Body of pancreas (tissue), 4 donors: ENCODE measurements around the gene USF3. TPM values are rescaled to one million over a fixed set of nuclear protein-coding genes. Genes with fewer than 3 reads are reported as not detected.

Source experiments
- ATAC-seq: fragments of 150-250 bp; one replicate; pipeline ENCODE4 v1.9.1; 2016
- DNase-seq, 4 donors: peaks; one replicate each; pipeline ENCODE4 v3.0.0-alpha.2; 2019
- H3K27ac ChIP-seq, 4 donors: fragments of 200-600 bp; sonication (generic); 1 replicate in 3 of 4; 2 replicates in 1 of 4; pipeline versions ENCODE4 v1.5.1 to v1.6.1; 2016 to 2019; ENCODE audit warnings: mild to moderate bottlenecking in 1 of 4, mixed read lengths in 1 of 4, moderate library complexity in 1 of 4
- H3K27me3 ChIP-seq, 2 donors: fragments of 200-600 bp; sonication (generic); one replicate each; pipeline ENCODE4 v1.6.0; 2016; ENCODE audit warnings: mild to moderate bottlenecking in 1 of 2
- H3K36me3 ChIP-seq, 2 donors: fragments of 200-600 bp; sonication (generic); replicated peaks in 1 of 2; 2 replicates each; pipeline ENCODE4 v1.5.1; 2016; ENCODE audit warnings: low read depth in 2 of 2; ENCODE audit not compliant: insufficient read depth in 1 of 2
- H3K4me1 ChIP-seq: fragments of 200-600 bp; sonication (generic); one replicate; pipeline ENCODE4 v1.6.0; 2016
- H3K4me3 ChIP-seq, 2 donors: fragments of 200-600 bp; sonication (generic); 1 replicate in 1 of 2; 2 replicates in 1 of 2; pipeline ENCODE4 v1.5.1; 2016 to 2019
- H3K9me3 ChIP-seq, 3 donors: fragments of 200-600 bp; sonication (generic); 1 replicate in 2 of 3; 2 replicates in 1 of 3; pipeline ENCODE4 v1.5.1; 2016
- CTCF ChIP-seq, 7 experiments: fragments of 450-650 bp in 4 of 7; fragments of 200-600 bp in 3 of 7; sonication (generic) in 3 of 7; IDR thresholded peaks; one replicate each; pipeline ENCODE4 v1.5.1; 2016 to 2019; ENCODE audit warnings: antibody characterized with exemption in 7 of 7
- POLR2A ChIP-seq, 3 donors: fragments of 450-650 bp; IDR thresholded peaks; one replicate each; pipeline ENCODE4 v1.6.1; 2016; ENCODE audit warnings: antibody characterized with exemption in 3 of 3, mild to moderate bottlenecking in 2 of 3
- whole genome bisulfite sequencing, 2 donors: methylation state at CpG; one replicate each; pipeline ENCODE4 v1.1.5; 2017; 5-methylcytosine and 5-hydroxymethylcytosine counted together
- intact Hi-C: fragments of 100-400 bp; cut with DNase I; formaldehyde crosslinking; loops from one replicate; pipeline ENCODE4 v1.15.1; 2023
- total RNA-seq, 2 donors: library from RNA; depleted of rRNA; stranded (reverse); fragments of >200 nt; gene quantifications; one replicate each; pipeline ENCODE4 v1.1.0, GENCODE V29; 2016

USF3 gene
- total RNA-seq, 2 donors from 2014 or later, result 10.5 to 13.2 TPM

- H3K36me3 ChIP-seq, result no peaks in the 10 kb centered on the region
- DNase-seq (no peak), ATAC-seq (no peak)
- no peak overlapping the region for H3K27ac ChIP-seq
- peaks cover 48% of the 10 kb centered on the region for H3K4me1 ChIP-seq
- no peaks in the 10 kb centered on the region for H3K27me3 ChIP-seq
- no peaks in the 10 kb centered on the region for H3K9me3 ChIP-seq
- no peak overlapping the region for H3K4me3 ChIP-seq
- 54 to 70% methylated on average over 3 of the region's 3 CpGs for WGBS, 2 donors
- intact Hi-C loops, result no loop called here
- no peak for TF ChIP-seq CTCF (IDR thresholded peaks at IDR 0.05)
- TF ChIP-seq POLR2A (IDR thresholded peaks at IDR 0.05), result no peak
Observed at GRCh38 chr3:113690482-113690881, 6.0 kb downstream of the USF3 start.

- intact Hi-C loops, result no loop called here
- H3K27ac ChIP-seq, result no peak overlapping the region
- peak; percentile 45 for ATAC-seq
Observed at GRCh38 chr3:113685956-113686721, 10.3 kb downstream of the USF3 start.

GRCh38 chr3:113685124-113685523, 11.3 kb downstream of the USF3 start:
- intact Hi-C loops, result no loop called here
- no peak for ATAC-seq
- H3K4me1 ChIP-seq, result peaks cover 23% of the 10 kb centered on the region
- H3K36me3 ChIP-seq, result no peaks in the 10 kb centered on the region
- no peaks in the 10 kb centered on the region for H3K9me3 ChIP-seq
- DNase-seq, result no peak
- WGBS, 2 donors, result 85 to 90% methylated on average over 5 of the region's 5 CpGs
- H3K27me3 ChIP-seq, result no peaks in the 10 kb centered on the region
- no peak overlapping the region for H3K4me3 ChIP-seq
- no peak overlapping the region for H3K27ac ChIP-seq
- TF ChIP-seq POLR2A (IDR thresholded peaks at IDR 0.05) (no peak), CTCF (IDR thresholded peaks at IDR 0.05) (no peak)

More at GRCh38 chr3:113685956-113686721, 10.3 kb downstream of the USF3 start:
- TF ChIP-seq POLR2A (IDR thresholded peaks at IDR 0.05) (no peak), CTCF (IDR thresholded peaks at IDR 0.05) (no peak)
- no peaks in the 10 kb centered on the region for H3K36me3 ChIP-seq
- WGBS, 2 donors, result 46 to 52% methylated on average over 2 of the region's 2 CpGs
- no peak overlapping the region for H3K4me3 ChIP-seq
- DNase-seq, result no peak
- H3K4me1 ChIP-seq, result peaks cover 32% of the 10 kb centered on the region
- H3K27me3 ChIP-seq, result no peaks in the 10 kb centered on the region
- H3K9me3 ChIP-seq, result no peaks in the 10 kb centered on the region

- Histone ChIP-seq H3K4me1 (peaks cover 23% of the 10 kb centered on the region), H3K9me3 (no peaks in the 10 kb centered on the region), H3K4me3 (no peak overlapping the region), H3K27ac (no peak overlapping the region), H3K27me3 (no peaks in the 10 kb centered on the region), H3K36me3 (no peaks in the 10 kb centered on the region)
- DNase-seq, result no peak
- ATAC-seq, result no peak
- TF ChIP-seq CTCF (IDR thresholded peaks at IDR 0.05) (no peak), POLR2A (IDR thresholded peaks at IDR 0.05) (no peak)
- intact Hi-C loops, result no loop called here
- WGBS, 2 donors, result 75 to 86% methylated on average over 3 of the region's 3 CpGs
Observed at GRCh38 chr3:113684271-113684819, 12.1 kb downstream of the USF3 start.
